ENCODE measurements around the gene LBR.
A peak's percentile ranks its signal among the peaks of the same experiment; 100 is the strongest.

The LBR gene

GRCh38 chr1:225469051-225469450 is 41.2 kb upstream of the LBR start:
- TF ChIP-seq EZH2 (IDR thresholded peaks at IDR 0.05; ENCODE audit: borderline replicate concordance, low read length) (no peak), CTCF (IDR thresholded peaks at IDR 0.05; ENCODE audit: low read length) (no peak)
- Histone ChIP-seq H3K27me3 (ENCODE audit: insufficient read depth, low read length) (no peaks in the 10 kb centered on the region), H3K9ac (ENCODE audit: low read length) (no peak overlapping the region), H3K27ac (ENCODE audit: low read depth, low read length, poor library complexity, severe bottlenecking) (no peak overlapping the region), H3K4me1 (ENCODE audit: insufficient read depth, low read length, severe bottlenecking) (peaks cover 24% of the 10 kb centered on the region), H4K20me1 (ENCODE audit: insufficient read depth, low read length) (no peaks in the 10 kb centered on the region), H3K4me2 (ENCODE audit: low read length) (no peak overlapping the region), H3K4me3 (ENCODE audit: low read depth, low read length, poor library complexity, severe bottlenecking) (no peak overlapping the region), H3K9me2 (ENCODE audit: low read depth, low read length) (no peaks in the 10 kb centered on the region), H3F3A (ENCODE audit: insufficient read depth, low read length) (no peaks in the 10 kb centered on the region), H2AFZ (ENCODE audit: low read length) (no peak overlapping the region), H3K36me3 (ENCODE audit: insufficient read depth, low read length) (no peaks in the 10 kb centered on the region), H3K9me3 (ENCODE audit: low read length) (no peaks in the 10 kb centered on the region), H3K79me2 (ENCODE audit: insufficient read depth, low read length) (no peaks in the 10 kb centered on the region)

DNA sequence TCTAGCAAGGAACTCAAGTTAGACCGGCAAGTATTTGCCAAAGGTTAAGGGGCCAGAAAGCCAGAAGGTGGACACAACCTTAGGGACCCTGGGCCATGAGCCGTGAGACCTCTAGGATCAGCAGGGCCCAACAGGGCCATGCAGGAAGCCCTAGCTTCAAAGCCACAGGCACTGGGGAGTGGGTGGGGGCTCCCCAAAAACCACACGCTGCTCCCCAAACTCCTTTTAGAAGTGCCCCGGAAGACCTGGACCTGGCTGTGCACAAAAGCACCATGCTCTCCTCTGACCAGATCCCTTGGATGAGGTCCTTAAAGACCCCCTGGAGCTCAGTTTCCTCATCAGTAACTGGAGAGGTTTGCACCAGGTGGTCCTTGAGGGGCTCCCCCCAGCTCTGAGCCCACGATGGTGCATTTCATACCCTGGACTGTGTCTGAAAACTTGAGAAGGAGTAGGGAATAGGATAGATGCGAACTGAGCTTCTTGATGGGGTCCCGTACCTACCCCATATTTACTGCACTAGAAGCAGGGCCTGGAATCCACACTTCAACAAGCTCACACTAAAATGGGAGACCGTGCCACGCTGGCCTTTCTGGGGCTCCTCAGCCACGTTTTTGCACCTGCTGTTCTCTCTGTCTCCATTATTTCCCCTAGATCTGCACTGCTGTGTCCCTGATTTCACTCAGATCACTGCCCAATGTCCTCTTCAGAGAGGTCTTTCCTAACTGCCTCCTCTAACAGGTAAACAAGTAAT is 40.6 kb upstream of the LBR start:
- Histone ChIP-seq H3F3A (ENCODE audit: insufficient read depth, low read length) (no peaks in the 10 kb centered on the region), H3K4me3 (ENCODE audit: low read depth, low read length, poor library complexity, severe bottlenecking) (peak overlapping the region; percentile 64), H3K27ac (ENCODE audit: low read depth, low read length, poor library complexity, severe bottlenecking) (peak overlapping the region; percentile 79), H3K9me2 (ENCODE audit: low read depth, low read length) (no peaks in the 10 kb centered on the region), H2AFZ (ENCODE audit: low read length) (no peak overlapping the region), H3K4me1 (ENCODE audit: insufficient read depth, low read length, severe bottlenecking) (peaks cover 24% of the 10 kb centered on the region), H3K9me3 (ENCODE audit: low read length) (no peaks in the 10 kb centered on the region), H3K36me3 (ENCODE audit: insufficient read depth, low read length) (no peaks in the 10 kb centered on the region), H4K20me1 (ENCODE audit: insufficient read depth, low read length) (no peaks in the 10 kb centered on the region), H3K4me2 (ENCODE audit: low read length) (peak overlapping the region; percentile 81), H3K79me2 (ENCODE audit: insufficient read depth, low read length) (no peaks in the 10 kb centered on the region), H3K27me3 (ENCODE audit: insufficient read depth, low read length) (no peaks in the 10 kb centered on the region), H3K9ac (ENCODE audit: low read length) (peak overlapping the region; percentile 73)
- TF ChIP-seq EZH2 (IDR thresholded peaks at IDR 0.05; ENCODE audit: borderline replicate concordance, low read length) (no peak), CTCF (IDR thresholded peaks at IDR 0.05; ENCODE audit: low read length) (no peak)

DNA sequence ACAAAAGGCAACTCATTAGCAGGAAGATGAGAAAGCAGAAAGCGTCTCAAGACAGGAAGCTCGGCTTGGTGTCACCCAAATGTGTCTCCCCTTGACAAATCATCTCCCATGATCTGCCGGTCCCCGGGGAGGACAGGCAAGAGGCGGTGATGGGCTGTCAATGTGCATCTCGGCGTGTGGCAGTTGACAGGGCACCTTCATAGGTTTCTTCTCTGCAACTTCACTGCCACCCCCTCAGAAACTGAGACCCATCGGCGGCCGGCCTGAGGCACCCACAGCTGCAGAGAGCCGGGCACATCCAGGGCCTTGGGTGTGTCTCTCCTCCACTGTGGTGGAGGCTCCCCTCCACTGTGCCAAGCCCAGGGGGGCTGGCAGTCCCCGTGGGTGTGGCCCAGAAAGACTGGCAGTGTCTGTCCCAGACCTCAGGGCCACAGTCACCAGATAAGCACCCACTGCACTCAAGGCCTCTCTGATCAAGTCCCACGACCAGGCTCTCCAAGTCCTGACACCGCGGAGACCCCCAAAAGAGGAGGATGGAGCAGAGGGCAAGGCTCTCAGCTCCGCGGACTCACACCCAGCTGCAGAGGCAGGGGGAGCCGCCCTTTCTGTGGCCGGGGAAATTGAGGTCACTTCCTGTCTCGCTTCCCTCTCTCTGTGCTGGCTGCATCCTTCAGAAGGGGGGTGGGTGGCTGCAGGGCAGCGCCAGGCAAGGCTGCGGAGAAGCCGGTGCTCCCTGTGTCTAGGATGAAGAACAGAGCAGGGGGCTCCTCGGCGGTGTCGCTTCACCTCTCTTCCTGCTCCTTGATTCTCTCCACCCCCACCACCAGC is 39.6 kb upstream of the LBR start:
- H3F3A ChIP-seq (ENCODE audit: insufficient read depth, low read length), result no peaks in the 10 kb centered on the region
- H3K4me3 ChIP-seq (ENCODE audit: low read depth, low read length, poor library complexity, severe bottlenecking), result peak overlapping the region; percentile 64
- peaks cover 24% of the 10 kb centered on the region for H3K4me1 ChIP-seq (ENCODE audit: insufficient read depth, low read length, severe bottlenecking)
- no peaks in the 10 kb centered on the region for H3K9me3 ChIP-seq (ENCODE audit: low read length)
- no peaks in the 10 kb centered on the region for H3K36me3 ChIP-seq (ENCODE audit: insufficient read depth, low read length)
- H3K79me2 ChIP-seq (ENCODE audit: insufficient read depth, low read length), result no peaks in the 10 kb centered on the region
- H2AFZ ChIP-seq (ENCODE audit: low read length), result no peak overlapping the region
- H3K9me2 ChIP-seq (ENCODE audit: low read depth, low read length), result no peaks in the 10 kb centered on the region
- no peaks in the 10 kb centered on the region for H3K27me3 ChIP-seq (ENCODE audit: insufficient read depth, low read length)
- TF ChIP-seq EZH2 (IDR thresholded peaks at IDR 0.05; ENCODE audit: borderline replicate concordance, low read length) (no peak), CTCF (IDR thresholded peaks at IDR 0.05; ENCODE audit: low read length) (no peak)
- H4K20me1 ChIP-seq (ENCODE audit: insufficient read depth, low read length), result no peaks in the 10 kb centered on the region
- H3K27ac ChIP-seq (ENCODE audit: low read depth, low read length, poor library complexity, severe bottlenecking), result peak overlapping the region; percentile 79
- peak overlapping the region; percentile 81 for H3K4me2 ChIP-seq (ENCODE audit: low read length)
- peak overlapping the region; percentile 73 for H3K9ac ChIP-seq (ENCODE audit: low read length)

Data from OCI-LY1 (cell line).